Measurements from ENCODE around the gene SIAE.

DNA sequence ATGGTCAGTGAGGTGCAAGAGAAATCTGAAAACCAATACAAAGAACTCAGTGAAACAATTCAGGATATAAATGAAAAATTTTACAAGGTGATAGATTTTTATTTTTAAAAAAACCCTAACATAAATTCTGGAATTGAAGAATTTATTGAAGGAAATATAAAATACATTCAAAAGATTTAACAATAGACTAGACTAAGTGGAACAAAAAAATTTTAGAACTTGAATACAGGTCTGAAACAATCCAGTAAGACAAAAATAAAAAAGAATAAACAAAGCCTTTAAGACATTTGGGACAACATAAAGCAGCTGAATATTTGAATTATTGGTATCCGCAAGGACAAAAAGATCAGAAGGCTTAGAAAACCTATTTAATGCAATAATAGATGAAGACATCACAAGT is 8.9 kb upstream of the SIAE start:
- TF ChIP-seq, protein P1, sequence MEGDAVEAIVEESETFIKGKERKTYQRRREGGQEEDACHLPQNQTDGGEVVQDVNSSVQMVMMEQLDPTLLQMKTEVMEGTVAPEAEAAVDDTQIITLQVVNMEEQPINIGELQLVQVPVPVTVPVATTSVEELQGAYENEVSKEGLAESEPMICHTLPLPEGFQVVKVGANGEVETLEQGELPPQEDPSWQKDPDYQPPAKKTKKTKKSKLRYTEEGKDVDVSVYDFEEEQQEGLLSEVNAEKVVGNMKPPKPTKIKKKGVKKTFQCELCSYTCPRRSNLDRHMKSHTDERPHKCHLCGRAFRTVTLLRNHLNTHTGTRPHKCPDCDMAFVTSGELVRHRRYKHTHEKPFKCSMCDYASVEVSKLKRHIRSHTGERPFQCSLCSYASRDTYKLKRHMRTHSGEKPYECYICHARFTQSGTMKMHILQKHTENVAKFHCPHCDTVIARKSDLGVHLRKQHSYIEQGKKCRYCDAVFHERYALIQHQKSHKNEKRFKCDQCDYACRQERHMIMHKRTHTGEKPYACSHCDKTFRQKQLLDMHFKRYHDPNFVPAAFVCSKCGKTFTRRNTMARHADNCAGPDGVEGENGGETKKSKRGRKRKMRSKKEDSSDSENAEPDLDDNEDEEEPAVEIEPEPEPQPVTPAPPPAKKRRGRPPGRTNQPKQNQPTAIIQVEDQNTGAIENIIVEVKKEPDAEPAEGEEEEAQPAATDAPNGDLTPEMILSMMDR (IDR thresholded peaks at IDR 0.05), result no peak
- TF ChIP-seq POLR2A (IDR thresholded peaks at IDR 0.05), result no peak
